HEK293 (cell line): Measurements from ENCODE around the gene ACACB.
A peak's percentile ranks its signal among the peaks of the same experiment; 100 is the strongest.

Experiments
- CTCF ChIA-PET: fragments of 350-600 bp; formaldehyde crosslinking; extraction: SDS; loops from one replicate; lab custom pipeline; 2021; ENCODE audit warnings: antibody characterized with exemption; lab: Yijun Ruan, JAX
- POLR2A ChIA-PET: fragments of 300-600 bp; formaldehyde crosslinking; extraction: SDS; loops from one replicate; lab custom pipeline; 2020; ENCODE audit warnings: antibody characterized with exemption, inconsistent platforms; lab: Yijun Ruan, JAX
- H3K27ac ChIP-seq: fragments of 200-500 bp; sonication (Bioruptor generic); 2 replicates; pipeline ENCODE4 v1.5.1; 2014; ENCODE audit warnings: low read depth, low read length, control low read depth, inconsistent platforms; ENCODE audit errors: extremely low read depth
- H3K36me3 ChIP-seq, 2 experiments: fragments of 200-500 bp in 1 of 2; sonication (Bioruptor generic) in 1 of 2; 1 replicate in 1 of 2; 2 replicates in 1 of 2; pipeline ENCODE4 v1.5.1; 2014 to 2017; ENCODE audit warnings: inconsistent platforms in 2 of 2, low read length in 2 of 2; ENCODE audit not compliant: control insufficient read depth in 2 of 2, insufficient read depth in 1 of 2
- H3K4me1 ChIP-seq: fragments of 200-500 bp; sonication (Bioruptor generic); 2 replicates; pipeline ENCODE4 v1.5.1; 2014; ENCODE audit warnings: mild to moderate bottlenecking, low read length, inconsistent platforms; ENCODE audit not compliant: control insufficient read depth, insufficient read depth
- H3K4me3 ChIP-seq: 2 replicates; pipeline ENCODE4 v1.5.1; 2011; ENCODE audit warnings: low read depth, mild to moderate bottlenecking, control low read depth, low read length, moderate library complexity
- H3K9me3 ChIP-seq: fragments of 200-500 bp; sonication (Bioruptor generic); 2 replicates; pipeline ENCODE4 v1.5.1; 2014; ENCODE audit warnings: low read depth, low read length, inconsistent platforms; ENCODE audit not compliant: control insufficient read depth, insufficient read depth
- EGR2 ChIP-seq: fragments of 450-650 bp; formaldehyde crosslinking; IDR thresholded peaks from 2 replicates; pipeline ENCODE4 v1.5.1; 2016; ENCODE audit warnings: low read depth, missing biosample characterization, missing genetic modification characterization
- ELK4 ChIP-seq: IDR thresholded peaks from 2 replicates; pipeline ENCODE4 v1.6.1; 2011; ENCODE audit warnings: mild to moderate bottlenecking, low read depth, low read length, borderline replicate concordance
- GLIS2 ChIP-seq: fragments of 450-650 bp; formaldehyde crosslinking; IDR thresholded peaks from 2 replicates; pipeline ENCODE4 v1.5.1; 2016; ENCODE audit warnings: missing biosample characterization, missing genetic modification characterization
- HOXC10 ChIP-seq: sonication (generic); formaldehyde crosslinking; IDR thresholded peaks from 2 replicates; pipeline ENCODE4 v1.8.1; 2023; ENCODE audit warnings: mild to moderate bottlenecking, missing genetic modification reagents
- MYNN ChIP-seq: fragments of 450-650 bp; formaldehyde crosslinking; IDR thresholded peaks from 2 replicates; pipeline ENCODE4 v1.5.1; 2016; ENCODE audit warnings: missing biosample characterization, missing genetic modification characterization, borderline replicate concordance
- REST ChIP-seq: fragments of 450-650 bp; formaldehyde crosslinking; IDR thresholded peaks from 2 replicates; pipeline ENCODE4 v1.5.1; 2016; ENCODE audit warnings: missing biosample characterization, missing genetic modification characterization
- SALL2 ChIP-seq: fragments of 450-650 bp; formaldehyde crosslinking; IDR thresholded peaks from 2 replicates; pipeline ENCODE4 v1.5.0; 2017; ENCODE audit warnings: missing biosample characterization, mild to moderate bottlenecking, missing genetic modification characterization, borderline replicate concordance
- TRIM28 ChIP-seq: IDR thresholded peaks from 2 replicates; pipeline ENCODE4 v1.6.1; 2011; ENCODE audit warnings: low read length, control low read depth, borderline replicate concordance
- TSHZ1 ChIP-seq: fragments of 450-650 bp; formaldehyde crosslinking; IDR thresholded peaks from 2 replicates; pipeline ENCODE4 v1.5.1; 2016; ENCODE audit warnings: missing biosample characterization, missing genetic modification characterization, borderline replicate concordance
- WT1 ChIP-seq: fragments of 450-650 bp; formaldehyde crosslinking; IDR thresholded peaks from 2 replicates; pipeline ENCODE4 v1.5.1; 2016; ENCODE audit warnings: missing biosample characterization, missing genetic modification characterization
- ZFP3 ChIP-seq: fragments of 450-650 bp; formaldehyde crosslinking; IDR thresholded peaks from 2 replicates; pipeline ENCODE4 v1.5.1; 2016; ENCODE audit warnings: low read depth, missing biosample characterization, missing genetic modification characterization
- ZFP69B ChIP-seq: fragments of 450-650 bp; formaldehyde crosslinking; IDR thresholded peaks from 2 replicates; pipeline ENCODE4 v1.5.1; 2016; ENCODE audit warnings: missing biosample characterization, missing genetic modification characterization
- ZNF157 ChIP-seq: fragments of 450-650 bp; formaldehyde crosslinking; IDR thresholded peaks from 2 replicates; pipeline ENCODE4 v1.5.1; 2016; ENCODE audit warnings: missing biosample characterization, missing genetic modification characterization
- ZNF169 ChIP-seq: fragments of 450-650 bp; formaldehyde crosslinking; IDR thresholded peaks from 2 replicates; pipeline ENCODE4 v1.5.1; 2016; ENCODE audit warnings: missing biosample characterization, missing genetic modification characterization
- ZNF184 ChIP-seq: fragments of 450-650 bp; IDR thresholded peaks from 2 replicates; pipeline ENCODE4 v1.5.1; 2018; ENCODE audit warnings: missing biosample characterization, mild to moderate bottlenecking, missing genetic modification characterization
- ZNF211 ChIP-seq: fragments of 450-650 bp; formaldehyde crosslinking; IDR thresholded peaks from 2 replicates; pipeline ENCODE4 v1.5.1; 2016; ENCODE audit warnings: low read depth, missing biosample characterization, missing genetic modification characterization
- ZNF221 ChIP-seq: fragments of 450-650 bp; formaldehyde crosslinking; IDR thresholded peaks from 2 replicates; pipeline ENCODE4 v1.5.1; 2017; ENCODE audit warnings: missing biosample characterization, missing genetic modification characterization, borderline replicate concordance
- ZNF266 ChIP-seq: fragments of 450-650 bp; formaldehyde crosslinking; IDR thresholded peaks from 2 replicates; pipeline ENCODE4 v1.5.1; 2016; ENCODE audit warnings: missing biosample characterization, missing genetic modification characterization, low read depth
- ZNF501 ChIP-seq: fragments of 450-650 bp; formaldehyde crosslinking; IDR thresholded peaks from 2 replicates; pipeline ENCODE4 v1.5.1; 2016; ENCODE audit warnings: missing biosample characterization, missing genetic modification characterization
- ZNF76 ChIP-seq: fragments of 450-650 bp; formaldehyde crosslinking; IDR thresholded peaks from 2 replicates; pipeline ENCODE4; 2016; ENCODE audit warnings: low read depth, missing biosample characterization, missing genetic modification characterization, borderline replicate concordance

Gene ACACB

GRCh38 chr12:109281452-109281851 is 165.1 kb downstream of the ACACB start:
- H3K4me1 ChIP-seq: no peaks in the 10 kb centered on the region
- POLR2A ChIA-PET: interaction anchor here (1.2 kb wide), 1 partner anchor 28 kb away, joined by 3 read pairs; the partner anchor contains the start of gene FOXN4
- peaks cover 0 to 6% of the 10 kb centered on the region in 2 experiments; a peak in 2 of 3 replicates for H3K36me3 ChIP-seq
- no peaks in the 10 kb centered on the region for H3K9me3 ChIP-seq
- H3K27ac ChIP-seq: no peak overlapping the region
- H3K4me3 ChIP-seq: no peak overlapping the region
- CTCF ChIA-PET: no interaction called here
- no peak for TF ChIP-seq WT1 (tag by site-specific recombination)

- no peak for TF ChIP-seq SALL2 (tag by site-specific recombination)
- no peak for TF ChIP-seq ZNF221 (tag by site-specific recombination)
- TF ChIP-seq, all 188 proteins: peak for 0
These were observed 168.0 kb downstream of the ACACB start for GRCh38 chr12:109284392-109284791.

GRCh38 chr12:109286252-109286651 is 169.9 kb downstream of the ACACB start:
- Histone ChIP-seq H3K9me3 (no peaks in the 10 kb centered on the region), H3K4me1 (no peaks in the 10 kb centered on the region), H3K36me3 (peaks cover 0 to 6% of the 10 kb centered on the region in 2 experiments; a peak in 2 of 3 replicates), H3K27ac (no peak overlapping the region), H3K4me3 (no peak overlapping the region)
- CTCF ChIA-PET: no interaction called here
- no peak for TF ChIP-seq REST (tag by site-specific recombination)
- TF ChIP-seq ZFP3 (tag by site-specific recombination): peak; percentile 90
- TF ChIP-seq ZNF266 (tag by site-specific recombination): no peak
- POLR2A ChIA-PET: no interaction called here

More at GRCh38 chr12:109284392-109284791, 168.0 kb downstream of the ACACB start:
- Histone ChIP-seq H3K4me3 (no peak overlapping the region), H3K4me1 (no peaks in the 10 kb centered on the region), H3K27ac (no peak overlapping the region), H3K9me3 (no peaks in the 10 kb centered on the region), H3K36me3 (peaks cover 0 to 6% of the 10 kb centered on the region in 2 experiments; a peak in 2 of 3 replicates)
- CTCF ChIA-PET: interaction anchor here (1.0 kb wide), 1 partner anchor 21 kb away, joined by 4 read pairs; no protein-coding TSS in a partner anchor
- POLR2A ChIA-PET: no interaction called here

- CTCF ChIA-PET: no interaction called here
- no peaks in the 10 kb centered on the region for H3K4me1 ChIP-seq
- no peak overlapping the region for H3K27ac ChIP-seq
- TF ChIP-seq SALL2 (tag by site-specific recombination) (no peak), TSHZ1 (no peak), MYNN (tag by site-specific recombination) (no peak), ZNF184 (no peak), HOXC10 (CRISPR knock-in tag) (no peak), GLIS2 (tag by site-specific recombination) (no peak), ZNF76 (no peak), ELK4 (no peak), ZNF157 (tag by site-specific recombination) (no peak), ZNF501 (tag by site-specific recombination) (no peak), ZNF211 (tag by site-specific recombination) (no peak), TRIM28 (no peak), ZFP69B (tag by site-specific recombination) (no peak), ZNF169 (no peak), EGR2 (tag by site-specific recombination) (no peak)
- H3K9me3 ChIP-seq: no peaks in the 10 kb centered on the region
- POLR2A ChIA-PET: no interaction called here
- H3K36me3 ChIP-seq: peaks cover 0 to 6% of the 10 kb centered on the region in 2 experiments; a peak in 2 of 3 replicates
- no peak overlapping the region for H3K4me3 ChIP-seq
These were observed 170.3 kb downstream of the ACACB start for GRCh38 chr12:109286652-109287051.
